Kidney epithelial cell (primary cell): ENCODE measurements around the gene TTI1. TPM values are rescaled to one million over a fixed set of nuclear protein-coding genes. Genes with fewer than 3 reads are reported as not detected.

Experiments
- DNase-seq: peaks from one replicate; pipeline ENCODE4 v3.0.0-alpha.2; 2010; ENCODE audit warnings: low read depth
- H3K27me3 ChIP-seq: 2 replicates; pipeline ENCODE4 v1.6.0; 2011; ENCODE audit warnings: low read length; ENCODE audit not compliant: control insufficient read depth, insufficient read depth
- H3K36me3 ChIP-seq: 2 replicates; pipeline ENCODE4 v1.5.1; 2011; ENCODE audit warnings: low read length; ENCODE audit not compliant: control insufficient read depth, insufficient read depth
- H3K4me3 ChIP-seq: 2 replicates; pipeline ENCODE4 v1.5.1; 2011; ENCODE audit warnings: low read depth, mild to moderate bottlenecking, control low read depth, low read length
- total RNA-seq: library from RNA; depleted of rRNA; stranded (reverse); fragments of >200 nt; gene quantifications from 2 replicates; pipeline ENCODE4 v1.2.3, GENCODE V29; 2015
- TF ChIP-seq, protein P1 (sequence below): IDR thresholded peaks from 2 replicates; pipeline ENCODE4 v1.5.1; 2011; ENCODE audit warnings: mild to moderate bottlenecking, moderate library complexity, low read length, control low read depth, inconsistent platforms; ENCODE audit not compliant: insufficient read depth, poor library complexity, severe bottlenecking

Gene TTI1
- total RNA-seq, 1 donor from 2014 or later = 18.8 TPM

DNA sequence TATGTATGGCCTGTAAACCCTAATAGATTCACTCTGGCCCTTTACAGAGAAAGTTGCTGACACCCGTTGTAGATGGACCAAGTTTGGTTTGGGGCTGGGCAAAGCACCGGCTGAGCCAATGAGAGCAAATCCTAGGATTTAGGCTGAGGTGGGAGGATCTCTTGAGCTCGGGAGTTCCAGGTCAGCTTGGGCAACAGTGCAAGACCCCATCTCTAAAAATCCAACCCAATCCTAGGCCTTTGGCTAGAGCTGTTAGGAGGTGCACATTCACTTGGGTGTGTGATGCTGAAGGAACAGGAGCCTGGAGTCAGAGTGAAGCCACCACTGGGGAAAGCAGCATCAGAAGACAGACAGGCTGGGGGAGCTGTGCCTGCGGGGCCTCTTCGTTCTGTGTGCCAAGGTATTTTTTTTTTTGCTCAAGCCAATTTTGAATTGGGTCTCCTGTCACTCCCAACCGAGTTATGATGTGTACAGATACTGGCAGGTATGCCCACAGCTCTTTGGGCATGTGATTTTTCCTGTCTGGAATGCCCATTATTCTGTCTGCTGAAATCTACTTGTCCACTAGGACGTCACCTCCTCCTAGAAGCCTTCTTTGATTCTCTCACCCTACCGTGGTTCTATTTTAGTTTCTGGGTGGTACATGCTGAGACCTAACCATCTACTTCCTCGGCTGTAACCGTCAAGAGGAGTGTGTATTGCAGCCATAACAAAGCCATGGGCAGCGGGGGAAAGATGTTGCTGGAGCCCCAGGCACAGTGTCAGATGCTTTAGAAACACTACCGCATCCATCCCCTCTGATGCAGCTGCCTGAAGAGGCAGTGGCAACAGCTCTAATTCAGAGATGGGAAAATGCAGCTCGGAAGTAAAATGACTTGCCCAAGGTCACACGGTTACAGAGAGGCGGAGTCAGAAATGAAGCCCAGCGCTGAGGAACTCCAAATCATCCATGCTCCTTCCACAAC, 54.0 kb downstream of the TTI1 start:
- Histone ChIP-seq H3K36me3 (no peaks in the 10 kb centered on the region), H3K27me3 (peaks cover 6% of the 10 kb centered on the region), H3K4me3 (no peak overlapping the region)
- TF ChIP-seq, protein P1, sequence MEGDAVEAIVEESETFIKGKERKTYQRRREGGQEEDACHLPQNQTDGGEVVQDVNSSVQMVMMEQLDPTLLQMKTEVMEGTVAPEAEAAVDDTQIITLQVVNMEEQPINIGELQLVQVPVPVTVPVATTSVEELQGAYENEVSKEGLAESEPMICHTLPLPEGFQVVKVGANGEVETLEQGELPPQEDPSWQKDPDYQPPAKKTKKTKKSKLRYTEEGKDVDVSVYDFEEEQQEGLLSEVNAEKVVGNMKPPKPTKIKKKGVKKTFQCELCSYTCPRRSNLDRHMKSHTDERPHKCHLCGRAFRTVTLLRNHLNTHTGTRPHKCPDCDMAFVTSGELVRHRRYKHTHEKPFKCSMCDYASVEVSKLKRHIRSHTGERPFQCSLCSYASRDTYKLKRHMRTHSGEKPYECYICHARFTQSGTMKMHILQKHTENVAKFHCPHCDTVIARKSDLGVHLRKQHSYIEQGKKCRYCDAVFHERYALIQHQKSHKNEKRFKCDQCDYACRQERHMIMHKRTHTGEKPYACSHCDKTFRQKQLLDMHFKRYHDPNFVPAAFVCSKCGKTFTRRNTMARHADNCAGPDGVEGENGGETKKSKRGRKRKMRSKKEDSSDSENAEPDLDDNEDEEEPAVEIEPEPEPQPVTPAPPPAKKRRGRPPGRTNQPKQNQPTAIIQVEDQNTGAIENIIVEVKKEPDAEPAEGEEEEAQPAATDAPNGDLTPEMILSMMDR = no peak
- DNase-seq = no peak

DNA sequence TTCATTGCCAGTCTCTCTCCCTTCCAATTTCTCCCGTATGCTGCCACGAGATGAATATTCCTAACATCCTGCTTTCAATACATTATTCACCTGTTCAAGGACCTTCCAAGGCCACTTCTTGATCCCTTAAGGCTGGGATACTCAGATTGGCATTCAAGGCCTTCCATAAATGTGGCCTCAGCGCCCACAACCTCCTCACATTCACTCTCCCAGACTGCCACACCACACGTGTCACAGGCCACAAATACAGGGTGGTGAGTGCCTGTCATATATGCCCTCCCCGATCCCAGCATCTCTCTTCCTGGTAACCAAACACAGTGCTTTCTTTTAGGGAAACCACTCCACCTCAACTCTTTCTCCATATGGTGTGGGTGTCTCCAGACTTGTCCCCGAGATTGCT, 55.5 kb downstream of the TTI1 start:
- Histone ChIP-seq H3K4me3 (no peak overlapping the region), H3K36me3 (no peaks in the 10 kb centered on the region), H3K27me3 (peaks cover 6% of the 10 kb centered on the region)
- no peak for DNase-seq
- TF ChIP-seq, protein P1 = no peak

DNA sequence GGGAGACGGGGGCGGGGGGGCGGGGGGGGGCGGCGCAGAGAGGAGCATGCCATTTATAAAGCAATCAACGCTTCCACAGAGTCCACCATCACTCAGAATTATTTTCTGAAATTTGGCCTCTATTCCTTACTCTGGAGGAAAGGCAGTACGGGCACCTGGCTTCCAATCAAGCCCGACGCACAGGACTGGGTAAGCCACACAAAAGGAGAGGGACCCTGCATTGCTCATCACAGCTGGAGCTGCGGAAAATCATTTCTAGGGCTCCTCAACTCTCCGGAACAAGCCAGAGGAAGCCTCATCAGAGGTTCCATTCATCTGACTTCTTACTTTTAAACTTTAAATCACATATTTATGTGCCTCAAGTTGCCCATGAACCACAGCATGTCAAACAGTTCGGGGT, 55.9 kb downstream of the TTI1 start:
- Histone ChIP-seq H3K36me3 (no peaks in the 10 kb centered on the region), H3K4me3 (no peak overlapping the region), H3K27me3 (peaks cover 6% of the 10 kb centered on the region)
- TF ChIP-seq, protein P1 = no peak
- no peak for DNase-seq

DNA sequence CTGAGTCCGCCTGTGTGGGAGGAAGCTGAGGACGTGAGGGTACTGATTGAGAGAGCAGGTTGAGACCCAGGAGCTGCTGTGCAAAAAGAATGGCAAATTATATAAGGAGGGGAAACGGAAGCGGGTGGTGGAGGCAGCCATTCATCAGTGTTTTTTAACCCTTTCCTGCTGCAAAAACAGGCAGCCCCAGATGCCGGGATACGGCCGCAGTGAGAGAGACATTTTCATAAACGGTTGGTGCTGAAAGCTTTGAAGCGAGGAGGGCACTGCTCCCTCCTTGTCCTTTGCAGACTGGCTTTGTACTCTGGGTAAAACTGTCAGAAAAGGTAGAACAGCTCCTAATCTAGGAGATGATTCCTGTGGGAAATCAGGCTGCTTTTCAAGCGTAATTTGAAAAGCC, 56.4 kb downstream of the TTI1 start:
- H3K36me3 ChIP-seq = no peaks in the 10 kb centered on the region
- TF ChIP-seq, protein P1 = no peak
- H3K4me3 ChIP-seq = no peak overlapping the region
- peaks cover 6% of the 10 kb centered on the region for H3K27me3 ChIP-seq
- no peak for DNase-seq

DNA sequence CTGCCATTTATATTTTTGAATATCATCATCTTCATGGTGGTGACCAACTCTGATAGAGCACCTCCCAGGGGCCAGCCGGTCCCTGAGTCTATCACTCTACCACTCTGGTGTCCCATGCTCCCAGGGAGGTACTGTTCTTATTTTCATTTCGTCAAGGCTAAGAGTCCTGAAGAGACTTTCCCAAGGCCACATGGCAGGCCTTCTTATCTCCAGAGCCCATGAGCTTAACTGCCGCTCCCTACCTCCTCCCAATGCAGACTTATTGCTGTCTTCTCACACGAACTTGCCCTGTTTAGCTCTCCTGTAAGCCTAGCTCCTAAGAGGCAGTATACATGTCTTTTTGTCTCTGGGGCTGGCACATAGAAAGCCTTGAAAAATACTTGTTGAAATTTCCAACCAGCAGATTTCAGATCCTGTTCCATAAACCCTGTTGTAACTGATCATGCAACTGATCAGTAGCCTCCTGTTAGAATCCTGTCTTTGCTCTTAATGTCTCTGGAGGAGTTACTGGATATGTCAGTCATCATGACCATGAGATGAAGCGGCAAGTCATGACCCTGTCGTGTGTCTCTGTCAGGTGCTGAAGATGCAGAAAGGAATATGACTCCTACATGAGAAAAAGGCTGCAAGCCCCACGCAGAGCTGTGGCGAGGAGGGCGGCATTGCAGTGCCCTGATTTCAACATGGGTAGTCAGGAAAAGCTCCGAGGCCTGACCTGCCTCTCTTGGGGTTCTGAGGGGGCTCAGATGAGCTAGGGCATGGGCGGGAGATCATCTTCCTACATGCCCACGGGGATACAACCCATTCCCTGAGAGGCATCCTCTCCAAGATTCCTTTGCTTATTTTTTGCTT, 60.0 kb downstream of the TTI1 start:
- TF ChIP-seq, protein P1 = no peak

More for the DNA sequence above, 60.0 kb downstream of the TTI1 start:
- no peak for DNase-seq
- peaks cover 6% of the 10 kb centered on the region for H3K27me3 ChIP-seq
- no peak overlapping the region for H3K4me3 ChIP-seq
- H3K36me3 ChIP-seq = no peaks in the 10 kb centered on the region
